HG02885 (cell line): ENCODE data around the gene MYH10.
"Not testable (repeated sequence)": the region's sequence is repeated elsewhere in the genome, so short reads cannot be mapped to it uniquely, and the experiment has no call there.

Experiments
- ATAC-seq: cut with Tn5 transposase; IDR thresholded peaks from one replicate; pipeline ENCODE4 v1.9.1; 2021; ENCODE audit warnings: mild to moderate bottlenecking; ENCODE audit not compliant: unreplicated experiment, poor library complexity

Gene MYH10

DNA sequence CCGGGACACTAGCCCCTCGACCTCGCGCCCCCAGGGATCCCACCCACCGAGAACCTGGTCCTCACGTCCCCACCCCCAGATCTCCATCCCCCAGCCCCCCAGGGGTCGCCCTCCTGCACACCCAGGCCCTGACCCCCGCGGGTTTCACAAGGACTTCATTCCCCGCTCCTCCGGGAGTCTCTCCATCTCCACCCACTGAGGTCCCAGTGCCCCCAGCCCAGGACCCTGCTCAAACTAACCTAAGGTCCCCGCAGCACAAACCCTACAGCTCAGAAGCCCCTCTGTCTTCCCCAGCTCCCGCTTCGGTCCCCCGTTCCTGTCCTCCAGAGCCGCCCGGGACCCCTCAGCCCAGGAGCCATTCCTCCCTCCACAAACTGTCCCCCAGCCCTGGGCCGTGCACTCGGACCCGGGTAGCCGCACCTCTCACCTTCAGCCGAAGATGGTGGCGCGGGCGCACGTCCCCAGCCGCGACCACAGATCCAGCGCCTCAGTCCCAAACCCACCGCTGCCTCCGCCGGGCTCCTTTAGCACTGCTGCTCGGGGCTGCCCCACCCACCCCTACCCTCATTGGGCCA is at the start of gene MYH10:
MYH10 (minus strand) TSS at position 499 of the 575 bp plus-strand sequence. CDS start 7,479 bp downstream, outside the sequence.
- no peak for ATAC-seq

DNA sequence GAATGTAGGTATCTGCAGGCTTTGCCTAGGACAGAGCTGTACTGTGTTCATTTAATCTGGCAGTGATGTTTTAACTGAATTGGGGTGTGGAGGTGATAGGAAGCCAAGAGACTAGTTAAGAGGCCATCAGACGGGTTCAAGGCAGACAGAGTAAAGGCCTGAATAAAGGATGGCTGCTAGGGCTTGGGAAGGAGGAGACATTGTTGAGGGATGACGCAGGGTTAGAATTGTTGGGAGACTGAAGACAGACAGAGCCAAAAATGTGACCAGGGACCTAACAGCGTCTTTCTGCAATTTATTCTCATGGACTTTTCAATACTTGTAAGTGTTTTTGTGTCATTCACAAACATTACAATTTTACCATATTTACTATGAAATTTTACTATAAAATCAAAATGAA is 48.6 kb upstream of the MYH10 start:
- no peak for ATAC-seq

DNA sequence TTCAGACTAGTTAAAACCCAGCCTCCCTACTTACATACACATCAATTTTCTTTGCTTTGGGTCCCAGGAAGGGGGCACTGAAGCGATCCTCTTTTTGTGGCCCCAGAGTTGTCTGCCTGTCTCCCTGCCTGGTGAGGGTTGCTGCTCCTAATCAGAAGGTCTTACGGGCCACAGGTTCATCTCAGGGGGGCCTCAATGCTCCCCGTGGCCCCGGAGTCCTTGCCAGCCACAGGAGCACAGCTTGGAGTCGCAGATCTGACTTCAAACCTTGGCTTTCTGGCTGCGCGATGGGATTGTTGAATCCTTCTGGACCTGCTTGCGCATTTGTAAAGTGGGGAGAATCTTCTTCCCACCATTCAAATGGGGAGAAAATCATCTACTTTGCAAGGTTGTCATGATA is 44.8 kb upstream of the MYH10 start:
- no peak for ATAC-seq

DNA sequence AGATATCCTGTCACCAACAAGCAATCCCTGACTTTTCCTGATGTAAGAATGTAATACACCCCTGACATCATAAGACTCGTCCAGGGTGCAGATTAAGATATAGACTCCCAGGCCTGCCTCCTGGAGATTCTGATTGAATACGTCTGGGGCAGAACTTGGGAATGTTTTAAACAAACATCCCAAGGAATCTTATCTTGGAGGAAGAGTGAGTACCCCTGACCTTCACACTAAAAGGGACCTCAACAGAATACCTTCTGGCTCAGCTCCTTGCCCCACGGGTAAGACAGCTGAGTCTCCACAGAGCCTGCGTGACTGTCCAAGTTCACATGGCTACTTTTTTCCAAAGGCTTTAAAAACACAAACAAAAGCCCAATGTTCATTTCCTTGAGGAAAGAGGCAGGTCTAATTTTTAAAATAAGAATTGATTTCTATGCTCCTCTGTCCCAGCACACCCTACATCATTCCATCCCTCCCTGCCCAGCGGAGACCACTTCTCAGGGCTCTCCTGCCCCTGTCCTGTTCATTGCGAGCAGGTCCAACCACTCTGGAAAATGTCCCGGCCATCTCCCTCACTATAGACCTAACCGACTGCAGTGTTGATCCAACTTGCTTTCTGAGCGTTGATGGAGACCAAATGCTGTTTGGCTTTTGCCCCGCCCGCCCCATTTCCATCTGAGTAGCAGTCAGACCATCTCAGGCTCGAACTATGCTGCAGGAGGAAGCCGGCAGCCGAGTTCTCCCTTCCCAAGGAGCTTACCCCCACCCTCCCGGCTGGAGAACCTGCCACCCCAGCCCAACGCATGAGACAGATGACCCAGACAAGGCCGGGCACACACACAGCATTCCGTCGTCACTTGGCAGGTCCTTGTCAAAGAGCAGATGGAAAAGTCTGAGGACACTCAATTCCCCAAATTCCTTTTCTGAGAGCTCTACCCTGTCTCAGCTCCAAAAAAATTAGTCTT is 44.1 kb upstream of the MYH10 start:
- ATAC-seq, result no peak

DNA sequence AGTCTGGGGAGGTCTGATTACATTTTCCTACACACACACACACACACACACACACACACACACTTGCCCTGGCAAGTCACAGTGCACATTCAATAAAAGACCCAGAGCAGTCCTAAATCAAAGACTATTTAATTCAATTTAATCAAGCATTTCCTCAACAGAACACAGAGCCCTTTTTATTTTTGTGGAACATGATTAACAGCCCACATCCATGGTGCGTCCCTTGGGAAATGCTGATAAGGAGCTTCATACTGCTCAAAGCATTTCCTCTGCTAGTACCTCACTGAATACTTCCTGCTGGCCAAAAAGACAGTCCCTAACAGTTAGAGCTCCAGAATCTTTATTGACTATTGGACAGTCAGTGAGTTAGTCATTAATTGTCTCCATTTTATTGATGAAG is 43.1 kb upstream of the MYH10 start:
- no peak for ATAC-seq

DNA sequence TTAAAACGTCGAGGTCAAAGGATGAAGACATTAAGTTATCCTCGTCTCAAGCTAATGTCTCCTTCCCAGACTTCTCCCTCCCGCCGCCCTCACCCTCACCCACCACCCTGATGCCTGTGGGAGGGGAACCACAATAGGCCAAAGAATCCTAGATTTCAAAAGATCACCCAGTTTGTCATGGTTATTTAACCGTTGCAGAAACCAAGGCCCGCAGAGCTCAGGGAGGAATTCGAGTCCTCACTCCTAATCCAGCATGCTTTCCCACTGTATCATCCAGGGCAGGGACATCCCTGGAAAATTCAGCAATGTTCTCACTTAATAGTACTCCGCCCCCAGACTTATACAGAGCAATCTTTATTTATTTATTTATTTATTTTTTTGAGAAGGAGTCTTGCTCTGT is 41.8 kb upstream of the MYH10 start:
- ATAC-seq, result no peak

DNA sequence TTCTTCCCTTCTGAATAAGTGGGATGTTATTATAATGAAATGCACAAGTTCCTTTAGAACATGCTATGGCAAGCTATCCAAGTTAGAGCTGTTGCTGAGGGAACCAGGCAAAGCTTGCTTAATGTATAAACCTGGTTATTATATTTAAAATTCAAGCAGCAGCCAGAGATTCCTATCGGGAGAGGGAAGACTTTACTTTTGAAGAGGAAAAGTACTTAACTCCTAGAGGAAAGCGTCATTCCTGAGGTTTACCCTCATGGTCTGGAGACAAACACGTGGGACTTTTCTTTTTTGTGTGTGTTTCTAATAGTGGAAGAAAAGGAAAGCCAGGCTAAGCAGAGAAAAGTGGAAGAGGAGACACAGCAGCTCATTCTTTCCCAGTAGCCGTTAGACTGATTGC is 39.9 kb upstream of the MYH10 start:
- no peak for ATAC-seq

DNA sequence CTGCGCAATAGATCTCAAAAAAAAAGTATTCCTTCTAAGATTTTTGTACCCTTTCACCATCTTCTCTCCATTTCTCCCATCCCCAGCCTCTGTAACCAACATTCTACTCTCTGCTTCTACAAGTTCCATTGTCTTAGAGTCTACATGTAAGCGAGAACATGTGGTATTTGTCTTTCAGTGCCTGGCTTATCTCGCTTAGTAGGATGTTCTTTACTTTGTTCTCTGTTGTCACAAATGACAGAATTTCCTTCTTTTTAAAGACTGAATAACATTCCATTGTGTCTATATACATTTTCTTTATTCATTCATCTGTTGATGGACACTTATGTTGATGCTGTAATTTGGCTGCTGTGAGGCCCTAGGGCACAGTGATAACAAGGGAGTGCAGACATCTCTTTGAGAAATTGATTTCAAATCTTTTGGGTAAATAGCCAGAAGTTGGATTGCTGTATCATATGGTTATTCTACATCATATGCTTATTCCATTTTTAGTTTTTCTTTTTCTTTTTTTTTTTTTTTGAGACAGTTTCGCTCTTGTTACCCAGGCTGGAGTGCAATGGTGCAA is 37.7 kb upstream of the MYH10 start:
- ATAC-seq, result no peak

DNA sequence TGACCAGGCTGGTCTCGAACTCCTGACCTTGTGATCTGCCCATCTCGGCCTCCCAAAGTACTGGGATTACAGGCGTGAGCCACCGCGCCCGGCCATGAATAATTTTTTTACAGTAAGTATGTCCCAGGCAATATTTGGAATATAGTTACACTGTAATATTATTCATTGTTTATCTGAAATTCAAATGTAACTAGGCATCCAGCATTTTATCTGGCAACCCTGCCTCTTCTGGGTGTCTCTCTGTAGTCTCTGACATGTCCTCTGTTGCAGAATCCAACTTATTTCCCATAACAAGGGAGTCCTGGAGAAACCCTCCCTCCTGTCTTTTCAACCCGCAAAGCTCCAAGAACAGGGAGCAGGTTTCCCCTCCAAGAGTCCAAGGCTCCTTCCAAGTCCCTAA is 36.9 kb upstream of the MYH10 start:
- ATAC-seq, result no peak

DNA sequence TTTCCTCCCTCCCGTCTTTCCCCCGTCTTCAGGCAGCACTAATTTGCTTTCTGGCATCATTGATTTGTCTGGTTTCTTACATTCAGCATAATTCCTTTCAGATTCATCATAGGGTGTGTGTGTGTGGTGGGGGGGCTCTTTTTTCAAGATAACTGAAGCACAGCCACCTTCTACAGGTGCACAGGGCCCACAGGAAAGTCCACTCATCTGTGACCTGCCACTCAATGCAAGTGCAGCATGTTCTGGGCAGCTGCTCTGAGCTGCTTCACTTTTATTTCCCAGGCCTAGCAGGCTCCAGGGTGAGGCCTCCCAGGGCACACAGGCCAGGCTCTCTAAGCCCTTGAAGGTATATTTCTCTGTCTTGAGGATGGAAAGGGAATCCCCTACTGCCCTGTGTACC is 35.2 kb upstream of the MYH10 start:
- ATAC-seq, result no peak

DNA sequence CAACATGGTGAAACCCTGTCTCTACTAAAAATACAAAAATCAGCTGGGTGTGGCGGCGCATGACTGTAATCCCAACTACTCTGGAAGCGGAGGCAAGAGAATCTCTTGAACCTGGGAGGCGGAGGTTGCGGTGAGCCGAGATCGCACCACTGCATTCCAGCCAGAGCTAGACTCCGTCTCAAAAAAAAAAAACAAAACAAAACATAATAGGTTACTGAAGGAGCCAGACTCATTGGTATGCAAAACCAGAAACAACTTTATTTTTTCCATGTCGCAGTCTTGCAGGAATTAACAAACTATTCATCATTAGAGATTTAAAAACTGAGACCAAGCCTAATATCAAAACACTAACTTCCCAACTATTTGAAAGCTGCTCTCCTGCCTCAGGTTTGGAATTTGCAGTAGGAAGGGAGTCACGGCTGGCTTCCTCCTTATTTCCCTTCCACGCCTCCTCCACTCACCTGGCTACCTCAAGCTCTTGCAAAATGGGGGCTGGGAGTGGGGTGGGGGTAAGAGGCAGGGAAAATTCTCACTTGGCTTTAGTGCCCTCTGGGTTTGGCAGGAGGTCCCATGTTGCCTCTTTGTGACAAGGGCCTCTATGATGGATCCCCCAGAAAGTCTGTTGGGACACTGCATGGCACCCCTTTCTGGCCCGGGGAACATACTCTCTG is 34.1 kb upstream of the MYH10 start:
- ATAC-seq, result no peak

DNA sequence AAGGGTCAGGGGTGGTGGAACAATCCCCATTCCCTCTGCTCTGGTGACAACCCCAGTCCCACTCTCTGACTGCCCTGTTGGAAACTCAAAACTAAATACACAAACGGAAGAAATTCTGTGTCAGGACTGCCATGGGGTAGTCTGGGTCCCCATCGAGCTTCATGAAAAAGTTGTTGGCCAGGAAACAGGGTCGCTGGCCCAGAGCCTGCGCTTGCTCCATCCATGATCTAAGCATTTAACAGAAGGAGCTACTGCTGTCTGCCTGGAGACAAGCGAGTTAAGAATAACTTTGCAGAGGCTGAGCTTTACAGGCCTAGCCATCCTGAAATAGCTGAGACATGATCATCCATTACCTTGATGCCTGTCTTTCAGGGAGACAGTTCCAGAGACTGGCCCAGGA is 32.4 kb upstream of the MYH10 start:
- ATAC-seq, result no peak

DNA sequence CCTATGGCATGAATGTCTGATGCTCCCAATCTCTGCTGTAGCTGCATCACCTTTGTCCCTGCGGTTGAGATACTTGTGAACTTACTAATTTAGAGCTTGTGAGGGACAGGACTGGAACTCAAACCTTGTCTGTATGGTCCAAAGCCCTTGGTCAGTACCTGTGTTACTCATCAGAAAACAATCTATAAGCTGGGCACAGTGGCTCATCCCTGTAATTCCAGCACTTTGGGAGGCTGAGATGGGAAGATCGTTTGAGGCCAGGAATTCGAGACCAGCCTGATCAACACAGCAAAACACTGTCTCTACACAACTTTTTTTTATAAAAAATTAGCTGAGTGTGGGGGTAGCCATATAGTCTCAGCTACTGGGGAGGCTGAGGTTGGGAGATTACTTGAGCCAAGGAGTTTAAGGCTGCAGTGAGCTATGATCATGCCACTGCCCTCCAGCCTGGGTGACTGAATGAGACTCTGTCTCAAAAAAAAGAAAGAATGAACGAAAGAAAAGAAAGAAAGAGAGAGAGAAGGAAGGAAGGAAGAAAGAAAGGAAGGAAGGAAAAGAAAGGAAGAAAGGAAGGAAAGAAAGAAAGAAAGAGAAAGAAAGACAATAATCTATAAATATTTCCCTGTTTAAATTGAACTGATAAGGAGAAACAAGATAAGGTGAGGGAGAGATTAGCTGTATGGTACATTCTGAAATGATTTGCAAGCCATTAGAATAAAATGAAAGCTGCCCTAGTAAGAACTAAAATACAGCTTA is 31.7 kb upstream of the MYH10 start:
- ATAC-seq, result no peak

DNA sequence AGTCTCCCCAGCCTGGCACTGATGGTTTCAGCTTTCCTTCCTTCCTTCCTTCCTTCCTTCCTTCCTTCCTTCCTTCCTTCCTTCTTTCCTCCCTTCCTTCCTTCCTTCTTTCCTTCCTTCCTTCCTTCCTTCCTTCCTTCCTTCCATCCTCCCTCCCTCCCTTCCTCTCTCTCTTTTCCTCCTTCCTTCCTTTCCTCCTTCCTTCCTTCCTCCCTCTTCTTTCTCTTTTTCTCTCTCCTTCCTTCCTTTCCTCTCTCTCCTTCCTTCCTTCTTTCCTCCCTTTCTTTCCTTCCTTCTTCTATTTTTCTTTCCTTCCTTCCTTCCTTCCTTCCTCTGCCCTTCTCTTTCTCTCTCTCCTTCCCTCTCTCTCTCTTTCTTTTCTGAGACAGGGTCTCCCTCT is 30.2 kb upstream of the MYH10 start:
- not testable (repeated sequence) for ATAC-seq

DNA sequence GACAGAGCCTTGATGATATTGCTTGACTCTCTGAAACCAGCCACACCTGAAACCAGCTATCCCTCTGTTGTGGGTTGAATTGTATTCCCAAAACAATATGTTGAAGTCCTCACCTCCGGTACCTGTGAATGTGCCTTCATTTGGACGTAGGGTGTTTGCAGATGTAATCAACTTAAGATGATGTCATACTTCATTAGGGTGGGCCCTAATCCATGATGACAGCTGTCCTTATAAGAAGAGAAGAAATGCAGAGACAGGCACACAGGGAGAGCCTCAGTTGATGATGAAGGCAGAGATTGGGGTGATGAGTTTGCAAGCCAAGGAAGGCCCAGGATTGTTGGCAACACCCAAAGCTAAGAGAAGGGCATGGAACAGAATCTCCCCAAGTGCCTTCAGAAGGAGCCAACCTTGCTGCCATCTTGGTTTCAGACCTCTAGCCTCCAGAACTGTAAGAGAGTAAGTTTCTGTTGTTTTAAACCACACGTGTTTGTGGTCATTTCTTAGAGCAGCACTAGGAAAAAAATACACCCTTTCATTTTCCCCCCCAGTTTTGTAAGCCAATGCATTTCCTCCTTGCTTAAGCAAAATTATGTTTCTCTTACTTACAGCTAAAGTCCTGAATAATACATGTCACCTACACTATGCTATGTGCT is 29.4 kb upstream of the MYH10 start:
- no peak for ATAC-seq

DNA sequence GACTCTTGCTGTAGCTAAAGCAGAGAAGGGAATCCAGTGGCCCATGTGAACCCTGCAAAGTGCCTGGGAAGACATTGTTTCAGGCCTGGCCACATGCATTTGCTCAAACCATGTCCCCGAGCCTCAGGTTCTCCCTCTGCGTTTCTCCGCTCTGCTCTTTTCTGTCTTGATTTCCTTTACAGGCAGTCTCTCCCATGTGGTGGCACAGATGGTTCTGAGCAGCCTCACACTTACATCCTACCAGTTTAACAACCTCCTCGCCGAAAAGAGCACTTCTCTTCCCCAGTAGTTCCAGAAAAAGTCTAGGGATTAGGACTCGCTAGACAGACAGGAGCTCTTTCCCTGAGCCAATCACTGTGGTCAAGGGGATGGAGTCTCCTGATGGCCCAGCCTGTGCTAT is 28.3 kb upstream of the MYH10 start:
- no peak for ATAC-seq

DNA sequence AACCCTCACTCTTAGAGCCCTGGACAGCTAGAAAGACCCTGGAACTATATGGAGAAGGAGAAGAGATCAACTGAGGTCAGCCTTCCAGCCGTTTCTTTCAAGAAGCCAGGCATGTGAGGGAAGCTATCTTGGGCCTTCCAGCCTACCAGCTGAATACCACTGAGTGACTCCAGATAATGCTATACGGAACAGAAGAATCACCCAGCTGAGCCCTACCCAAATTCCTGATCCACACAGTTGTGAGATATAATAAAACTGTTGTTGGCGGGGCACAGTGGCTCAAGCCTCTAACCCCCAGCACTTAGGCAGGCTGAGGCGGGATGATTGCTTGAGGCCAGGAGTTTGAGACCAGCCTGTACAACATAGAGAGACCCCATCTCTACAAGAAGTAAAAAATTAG is 26.2 kb upstream of the MYH10 start:
- no peak for ATAC-seq

DNA sequence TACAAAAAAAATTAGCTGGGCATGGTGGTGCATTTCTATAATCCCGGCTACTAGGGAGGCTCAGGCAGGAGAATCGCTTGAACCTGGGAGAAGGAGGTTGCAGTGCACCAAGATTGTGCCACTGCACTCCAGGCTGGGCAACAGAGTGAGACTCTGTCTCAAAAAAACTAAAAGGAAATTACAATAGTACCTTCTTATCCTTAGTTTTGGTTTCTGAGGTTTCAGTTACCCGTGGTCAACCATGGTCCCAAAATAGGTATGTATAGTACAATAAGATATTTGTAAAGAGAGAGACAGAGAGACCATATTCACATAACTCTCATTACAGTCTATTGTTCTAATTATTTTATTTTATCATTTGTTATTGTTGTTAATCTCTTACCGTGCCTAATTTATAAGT is 24.3 kb upstream of the MYH10 start:
- no peak for ATAC-seq

DNA sequence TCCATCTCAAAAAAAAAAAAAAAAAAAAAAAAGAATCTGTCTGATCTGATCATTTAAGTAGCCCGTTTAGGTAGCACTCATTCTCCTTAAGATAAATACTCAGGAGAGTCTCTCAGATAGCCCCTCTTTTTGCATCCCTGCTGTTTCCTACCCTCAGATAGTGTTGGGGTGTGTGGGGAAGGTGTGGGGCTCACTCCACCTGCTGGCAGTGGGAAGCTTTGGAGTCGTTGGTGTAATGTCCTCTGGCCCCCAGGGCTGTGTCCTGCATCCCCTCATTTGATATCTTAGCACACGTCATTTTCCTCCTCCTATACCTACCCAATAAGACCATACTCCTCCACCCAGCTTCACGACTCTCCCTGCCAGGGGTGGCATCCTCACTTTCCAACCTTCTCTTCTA is 20.5 kb upstream of the MYH10 start:
- no peak for ATAC-seq

DNA sequence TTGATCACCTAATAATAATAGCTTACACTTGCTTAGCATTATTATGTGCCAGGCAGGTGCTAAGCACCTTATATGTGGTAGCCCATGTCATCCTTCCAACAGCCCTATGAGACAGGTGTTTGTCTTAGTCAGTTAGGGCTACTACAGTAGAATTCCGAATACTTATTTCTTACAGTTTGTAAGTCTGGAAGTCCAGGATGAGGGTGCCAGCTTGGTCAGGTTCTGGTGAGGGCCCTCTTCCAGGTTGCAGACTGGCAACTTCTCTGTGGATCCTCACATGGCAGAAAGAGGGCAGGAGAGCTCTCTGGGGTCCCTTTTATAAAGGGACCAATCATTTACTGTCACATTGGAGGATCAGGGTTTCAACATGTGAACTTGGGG is 19.6 kb upstream of the MYH10 start:
- ATAC-seq, result no peak
